SK-N-MC (cell line): ENCODE results near the gene PPP4R3A.

Experiments used
- EZH2 ChIP-seq: fragments of 200-600 bp; sonication (generic); IDR thresholded peaks from one replicate; pipeline ENCODE4 v1.6.1; 2017; ENCODE audit warnings: antibody characterized with exemption
- POLR2AphosphoS5 ChIP-seq: IDR thresholded peaks from 2 replicates; pipeline ENCODE4 v1.6.1; 2012; ENCODE audit warnings: mild to moderate bottlenecking, low read depth, low read length, borderline replicate concordance

DNA sequence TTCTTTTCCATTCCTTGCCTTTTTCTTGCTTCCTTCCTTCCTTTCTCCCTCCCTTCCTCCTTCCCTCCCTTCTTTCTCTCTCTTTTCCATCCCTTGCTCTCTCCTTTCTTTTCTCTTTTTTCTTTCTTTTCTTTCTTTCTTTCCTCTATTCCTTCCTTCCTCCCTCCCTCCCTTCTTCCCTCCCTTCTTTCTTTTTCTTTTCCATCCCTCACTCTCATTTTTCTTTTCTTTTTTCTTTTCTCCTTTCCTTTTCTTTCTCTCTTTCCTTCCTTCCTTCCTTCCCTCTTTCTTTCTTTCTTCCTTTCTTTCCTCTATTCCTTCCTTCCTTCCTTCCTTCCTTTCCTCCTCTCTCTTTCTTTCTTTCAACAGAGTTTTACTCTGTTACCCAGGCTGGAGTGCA is 35.1 kb upstream of the PPP4R3A start:
- TF ChIP-seq EZH2 (no peak), POLR2AphosphoS5 (no peak)
